ENCODE data around the gene GAMT.

DNA sequence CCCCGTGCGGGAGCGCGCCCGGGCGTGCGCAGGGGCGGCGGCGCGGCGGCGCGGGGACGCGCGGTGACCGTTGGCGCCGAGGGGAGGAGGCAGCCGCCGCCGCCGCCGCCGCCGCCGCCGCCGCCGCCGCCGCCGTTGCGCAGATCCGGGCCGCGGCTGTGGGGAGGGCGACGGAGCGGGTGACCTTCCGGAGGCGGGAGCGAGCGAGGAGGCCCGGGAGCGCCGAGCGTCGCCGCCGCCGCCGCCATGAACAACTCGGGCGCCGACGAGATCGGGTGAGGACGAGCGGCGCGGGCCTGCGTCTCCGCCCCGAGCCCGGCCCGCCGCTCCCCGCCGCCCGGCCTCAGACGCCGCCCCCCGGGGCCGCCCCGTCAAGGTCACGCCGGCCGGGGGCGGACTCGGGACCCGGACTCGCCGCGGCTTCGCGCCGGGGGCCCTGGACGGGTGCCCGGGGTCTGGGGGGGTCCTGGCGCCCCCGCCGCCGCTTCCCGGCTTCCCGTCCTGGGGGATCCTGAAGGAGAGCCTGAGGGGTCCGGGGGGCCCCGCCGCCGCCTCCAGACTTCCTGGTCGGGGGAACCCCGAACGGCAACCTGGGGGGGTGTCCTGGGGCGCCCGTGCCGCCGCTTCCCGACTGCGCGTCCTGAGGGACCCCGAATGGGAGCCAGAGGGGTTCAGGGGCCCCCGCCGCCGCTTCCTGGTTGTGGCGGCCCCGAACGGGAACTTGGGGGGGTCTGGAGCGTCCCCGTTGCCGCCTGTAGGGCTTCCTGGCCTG lies 6.4 kb upstream of the GAMT start, which contains the start of gene DAZAP1:
- TF ChIP-seq EZH2phosphoT487 (IDR thresholded peaks at IDR 0.05; ENCODE audit: low read depth, severe bottlenecking, unreplicated experiment) (no peak), EZH2 (IDR thresholded peaks at IDR 0.05; ENCODE audit: borderline replicate concordance) (no peak)
- TF ChIP-seq, protein P1, sequence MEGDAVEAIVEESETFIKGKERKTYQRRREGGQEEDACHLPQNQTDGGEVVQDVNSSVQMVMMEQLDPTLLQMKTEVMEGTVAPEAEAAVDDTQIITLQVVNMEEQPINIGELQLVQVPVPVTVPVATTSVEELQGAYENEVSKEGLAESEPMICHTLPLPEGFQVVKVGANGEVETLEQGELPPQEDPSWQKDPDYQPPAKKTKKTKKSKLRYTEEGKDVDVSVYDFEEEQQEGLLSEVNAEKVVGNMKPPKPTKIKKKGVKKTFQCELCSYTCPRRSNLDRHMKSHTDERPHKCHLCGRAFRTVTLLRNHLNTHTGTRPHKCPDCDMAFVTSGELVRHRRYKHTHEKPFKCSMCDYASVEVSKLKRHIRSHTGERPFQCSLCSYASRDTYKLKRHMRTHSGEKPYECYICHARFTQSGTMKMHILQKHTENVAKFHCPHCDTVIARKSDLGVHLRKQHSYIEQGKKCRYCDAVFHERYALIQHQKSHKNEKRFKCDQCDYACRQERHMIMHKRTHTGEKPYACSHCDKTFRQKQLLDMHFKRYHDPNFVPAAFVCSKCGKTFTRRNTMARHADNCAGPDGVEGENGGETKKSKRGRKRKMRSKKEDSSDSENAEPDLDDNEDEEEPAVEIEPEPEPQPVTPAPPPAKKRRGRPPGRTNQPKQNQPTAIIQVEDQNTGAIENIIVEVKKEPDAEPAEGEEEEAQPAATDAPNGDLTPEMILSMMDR (IDR thresholded peaks at IDR 0.05; ENCODE audit: poor library complexity): no peak

Data from hepatocyte (in vitro differentiated cells).